GM18858 (cell line): ENCODE measurements around the gene SDC1.

Experiments used
- ATAC-seq: cut with Tn5 transposase; IDR thresholded peaks from one replicate; pipeline ENCODE4 v1.9.1; 2021; ENCODE audit not compliant: unreplicated experiment

Gene SDC1

DNA sequence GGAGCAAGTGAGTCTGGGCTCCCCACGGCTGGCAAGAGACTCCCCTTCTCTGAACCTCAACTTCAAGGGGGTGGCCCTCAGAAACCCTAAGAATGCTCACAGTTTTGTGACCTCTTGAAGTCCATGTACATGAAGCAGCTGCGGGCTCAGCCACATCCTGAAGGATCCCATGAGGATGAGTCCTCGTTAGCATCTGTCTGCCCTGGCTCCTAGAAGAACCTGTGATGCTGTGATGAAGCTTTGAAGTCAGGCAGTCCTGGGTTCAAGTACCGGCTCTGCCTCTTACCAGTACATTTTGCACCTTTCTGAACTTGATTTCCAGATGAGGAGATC, 38.1 kb downstream of the SDC1 start:
- no peak for ATAC-seq

GRCh38 chr2:20186078-20186854, 38.7 kb downstream of the SDC1 start:
- ATAC-seq = no peak

DNA sequence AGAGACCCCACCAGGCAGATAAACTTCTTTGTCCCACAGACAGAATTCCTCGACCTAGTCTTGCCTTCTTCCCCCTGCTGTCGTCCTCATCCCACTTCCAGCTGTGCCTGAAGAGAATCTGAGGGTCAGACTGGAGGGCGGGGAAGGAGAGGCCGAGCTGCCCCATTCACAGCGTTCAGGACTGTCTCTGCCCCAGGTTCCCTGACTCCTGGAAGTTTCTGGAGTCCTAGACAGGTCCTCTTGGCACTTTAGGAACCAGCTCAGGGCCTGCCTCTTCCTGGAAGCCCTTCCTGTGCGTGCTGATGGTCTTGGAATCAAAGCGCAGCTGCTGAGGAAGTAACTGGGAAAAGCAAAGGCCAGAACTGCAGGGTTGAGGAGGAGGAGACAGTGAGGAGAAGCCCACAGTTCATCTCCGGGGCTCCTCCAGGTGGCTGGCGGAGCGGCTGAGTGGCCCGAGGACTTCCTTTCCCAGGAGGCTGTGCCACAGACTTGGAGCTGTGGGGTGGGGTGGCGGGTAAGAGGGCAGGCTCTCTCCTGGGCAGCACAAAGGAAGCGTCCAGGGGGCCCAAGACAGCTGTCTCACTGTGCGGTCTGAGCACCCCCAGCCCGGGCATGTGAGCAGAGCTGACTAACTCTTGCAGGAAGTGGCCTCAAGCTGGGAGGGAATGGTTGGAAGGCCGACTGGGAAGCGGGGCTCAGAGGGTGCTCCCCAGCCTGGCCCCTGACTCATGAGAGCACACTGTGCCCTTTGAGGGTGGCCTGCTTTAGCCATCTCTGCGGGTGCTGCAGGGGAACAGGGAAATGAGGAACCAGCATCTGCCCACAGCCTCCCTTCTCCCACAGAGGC, 39.5 kb downstream of the SDC1 start:
- no peak for ATAC-seq

DNA sequence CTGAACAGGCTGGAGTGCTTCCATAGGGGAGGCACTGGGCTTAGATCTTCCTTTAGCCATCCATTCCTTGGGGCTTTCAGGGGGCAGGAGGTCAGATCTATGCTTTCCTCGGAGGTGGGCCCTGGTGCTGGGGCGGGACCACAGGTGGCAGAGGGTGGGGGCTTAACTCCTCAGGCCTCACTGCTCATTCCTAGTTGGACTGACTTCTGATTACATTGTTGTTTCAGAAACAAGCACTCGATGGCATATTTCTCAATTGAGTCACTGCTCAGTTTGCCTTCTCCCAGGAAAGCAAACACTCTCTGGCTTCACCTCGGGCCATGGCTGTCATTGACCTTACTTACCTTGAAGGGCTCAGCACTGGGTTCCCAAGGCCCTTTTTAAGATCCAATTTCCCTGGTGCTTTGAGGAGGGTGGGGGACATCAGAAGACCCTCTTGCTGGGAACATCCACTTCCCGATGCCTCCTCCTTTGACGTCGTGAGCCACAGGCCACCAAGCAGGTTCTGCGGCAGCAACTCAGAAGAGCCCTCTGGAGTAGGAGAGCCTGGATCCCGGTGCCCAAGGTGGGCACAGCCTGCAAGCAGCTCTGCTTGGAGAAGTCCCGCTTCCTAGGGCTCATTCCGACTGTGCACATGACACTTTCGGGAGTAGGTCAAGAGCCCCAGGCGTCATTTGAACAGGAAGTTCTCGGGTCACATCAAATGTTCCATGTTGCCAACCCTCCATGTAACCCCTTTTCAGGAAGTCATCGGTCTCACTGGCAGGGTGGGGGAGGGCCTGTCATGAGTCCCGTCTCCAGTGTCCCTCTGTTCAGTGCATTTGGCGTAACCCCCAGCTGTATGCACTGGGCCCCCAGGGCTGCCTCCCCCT, 40.6 kb downstream of the SDC1 start:
- no peak for ATAC-seq

DNA sequence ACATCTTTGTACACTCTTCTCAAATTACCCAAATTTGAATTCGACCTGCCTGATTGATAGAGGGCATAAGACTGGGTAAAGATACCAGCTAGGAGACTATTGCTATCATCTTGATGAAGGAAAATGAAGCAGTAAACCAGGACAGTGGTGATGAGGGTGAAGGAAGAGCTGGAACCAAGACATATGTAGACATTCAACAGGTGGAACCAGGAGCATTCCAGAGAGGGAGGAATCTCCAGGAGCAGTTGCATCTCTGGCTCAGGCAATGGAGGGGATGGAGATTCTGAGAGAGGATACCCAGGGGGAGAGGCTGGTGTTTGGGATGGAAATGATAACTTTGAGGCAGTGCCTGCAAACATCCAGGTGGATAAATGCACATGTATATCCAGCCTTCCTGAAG, 41.6 kb downstream of the SDC1 start:
- ATAC-seq = no peak

DNA sequence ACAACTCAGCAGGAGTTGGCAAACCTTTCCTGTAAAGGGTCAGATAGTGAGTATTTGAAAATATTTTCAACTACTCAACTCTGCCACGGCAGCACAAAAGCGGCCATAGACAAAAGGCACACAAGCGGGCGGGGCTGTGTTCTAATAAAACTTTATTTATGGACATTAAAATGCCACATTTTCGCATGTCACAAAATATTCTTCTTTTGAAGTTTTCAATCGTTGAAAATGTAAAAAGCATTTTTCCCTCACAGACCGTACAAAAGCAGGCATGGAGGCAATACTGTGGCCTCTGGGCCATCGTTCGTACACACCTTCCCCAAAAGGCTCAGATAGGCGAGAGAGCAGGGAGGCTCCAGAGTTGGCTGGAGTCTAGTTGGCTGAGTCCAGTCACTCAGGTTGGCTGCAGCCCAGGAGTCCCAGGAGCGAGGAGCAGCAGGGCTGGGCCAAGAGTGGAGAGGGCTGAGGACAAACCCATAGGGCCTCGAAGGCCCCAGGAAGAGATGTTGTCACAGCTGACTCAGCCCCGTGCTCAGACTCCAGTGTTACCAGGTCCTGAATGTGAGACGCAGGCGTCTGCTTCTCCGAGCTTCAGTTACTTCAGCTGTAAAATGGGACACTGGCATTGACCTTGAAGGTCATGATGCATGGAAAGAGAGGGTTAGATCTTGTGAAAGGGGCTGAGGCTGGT, 42.5 kb downstream of the SDC1 start:
- ATAC-seq = no peak

- no peak for ATAC-seq
Measured at GRCh38 chr2:20181761-20182160, 43.2 kb downstream of the SDC1 start.

GRCh38 chr2:20180676-20181648, 44.0 kb downstream of the SDC1 start:
- no peak for ATAC-seq

DNA sequence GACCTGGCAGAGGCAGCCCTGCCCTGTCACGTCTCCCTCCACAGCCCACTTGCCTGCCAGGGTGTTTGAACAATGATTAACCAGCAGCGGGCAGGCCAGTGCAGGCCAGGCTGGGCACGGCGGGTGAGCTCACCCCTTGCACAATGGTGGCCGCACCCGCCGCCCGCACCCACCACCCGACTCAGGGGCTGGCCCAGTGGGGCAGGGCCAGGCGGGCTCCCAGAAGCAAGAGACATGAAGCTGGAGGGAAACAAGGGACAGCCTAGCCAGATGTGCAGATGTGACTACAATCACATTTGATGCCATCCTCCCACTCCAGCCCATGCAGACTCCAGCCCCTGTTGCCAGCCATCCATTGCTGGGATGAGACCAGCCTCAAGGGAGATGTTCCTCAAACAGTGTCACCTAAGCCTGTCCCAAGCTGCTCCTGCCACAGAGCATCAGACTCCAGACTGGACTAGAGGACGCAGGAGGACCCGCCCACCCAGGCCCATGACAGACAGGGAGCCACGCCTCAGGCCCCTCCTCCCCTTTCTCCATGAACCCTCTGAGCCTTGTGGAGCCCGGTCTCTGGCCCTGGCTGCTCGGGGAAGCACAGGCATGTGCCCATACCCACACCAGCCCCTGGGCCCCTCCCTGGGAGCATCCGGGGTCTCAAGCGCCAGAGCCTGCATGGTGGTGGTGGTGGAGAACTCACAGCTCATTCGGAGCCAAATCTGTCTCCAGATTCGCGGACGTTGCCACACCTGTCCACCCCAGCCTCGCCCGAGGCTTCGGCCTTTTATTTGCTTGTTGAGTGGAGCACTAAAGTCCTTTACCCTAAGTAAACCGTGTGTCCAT, 45.0 kb downstream of the SDC1 start:
- no peak for ATAC-seq

DNA sequence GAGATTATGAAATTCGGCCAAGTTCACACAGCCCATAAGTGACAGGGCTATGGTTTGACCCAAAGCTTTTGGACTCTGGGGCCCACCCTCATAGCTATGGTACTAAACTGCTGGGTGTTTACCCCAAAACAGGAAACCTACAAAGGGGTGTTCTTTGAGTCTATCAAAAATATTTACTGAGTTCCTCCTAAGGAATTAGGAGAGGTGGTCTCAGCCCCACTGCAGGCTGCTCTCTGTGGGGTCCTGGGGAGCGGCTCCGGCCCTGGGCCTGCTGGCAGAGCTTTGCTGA, 45.5 kb downstream of the SDC1 start:
- ATAC-seq = no peak

DNA sequence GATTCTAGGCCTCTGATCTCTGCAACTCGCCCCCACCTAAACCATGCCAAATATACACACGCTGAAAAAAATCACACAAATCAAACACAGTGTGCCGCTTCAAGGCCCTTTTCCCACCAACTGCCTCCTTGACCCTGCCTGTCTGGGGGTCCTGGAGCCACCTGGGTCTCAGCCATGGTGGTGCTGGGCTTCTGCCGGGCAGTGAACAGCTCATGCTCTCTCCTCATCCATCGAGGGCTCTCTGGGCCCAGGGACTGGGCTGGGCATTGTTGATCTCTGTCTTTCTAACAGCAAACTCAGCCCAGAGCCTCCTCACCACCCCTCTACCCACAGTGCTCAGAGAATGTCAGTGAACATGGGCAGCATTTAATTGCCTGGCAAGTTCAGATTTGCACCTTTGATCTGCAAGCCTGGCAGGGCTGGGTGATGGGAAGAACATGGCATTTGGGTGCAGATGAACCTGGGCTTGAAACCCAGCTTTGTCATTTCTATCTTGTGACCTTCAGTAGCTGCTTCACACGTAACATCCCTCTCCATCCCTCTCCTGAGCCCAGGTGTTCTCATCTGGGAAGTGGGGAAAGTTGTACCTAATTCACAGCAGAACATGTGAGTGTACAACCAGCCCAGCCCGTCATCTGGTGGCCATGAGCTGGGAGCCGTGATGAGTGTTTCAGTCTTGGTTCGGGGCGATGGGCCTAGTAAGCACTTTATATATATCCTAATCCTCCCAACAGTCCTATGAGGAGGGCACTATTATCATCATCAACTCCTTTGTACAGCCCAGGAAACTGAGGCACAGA, 46.1 kb downstream of the SDC1 start:
- ATAC-seq = no peak

GRCh38 chr2:20178249-20178607, 46.7 kb downstream of the SDC1 start:
- ATAC-seq = no peak

DNA sequence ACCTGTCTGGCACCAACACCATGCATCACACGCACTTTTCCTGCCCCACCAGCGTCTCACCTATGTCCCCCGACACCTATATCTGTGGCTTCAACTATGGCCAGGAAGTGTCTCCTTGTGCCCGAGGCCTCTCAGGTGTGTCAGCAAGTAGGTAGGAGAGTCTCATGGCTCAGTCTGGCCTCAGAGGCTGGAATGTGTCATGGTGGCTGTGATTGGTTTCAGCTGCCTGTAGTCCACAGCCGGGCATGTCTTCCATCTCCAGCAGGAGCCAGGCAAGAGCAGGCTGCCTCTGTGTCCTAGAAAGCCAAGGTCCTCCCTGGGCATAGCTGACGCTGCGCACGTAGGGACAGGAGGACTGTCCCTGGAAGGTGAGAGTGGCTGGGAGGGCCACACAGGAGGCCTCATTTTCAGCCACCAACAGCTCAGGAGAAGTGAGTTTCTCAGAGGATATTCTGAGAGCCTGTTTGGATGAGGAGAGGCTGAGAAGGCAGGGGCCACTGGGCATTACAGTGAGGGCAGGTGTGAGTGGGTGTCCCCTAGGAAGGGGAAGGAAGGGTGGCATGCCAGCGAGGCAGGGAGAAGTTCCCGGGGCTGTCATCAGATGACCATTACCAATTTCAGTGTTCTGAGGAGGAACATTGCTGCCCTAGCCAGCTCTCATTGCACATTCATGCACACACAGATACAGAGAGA, 47.2 kb downstream of the SDC1 start:
- no peak for ATAC-seq

GRCh38 chr2:20176760-20177159, 48.2 kb downstream of the SDC1 start:
- no peak for ATAC-seq

DNA sequence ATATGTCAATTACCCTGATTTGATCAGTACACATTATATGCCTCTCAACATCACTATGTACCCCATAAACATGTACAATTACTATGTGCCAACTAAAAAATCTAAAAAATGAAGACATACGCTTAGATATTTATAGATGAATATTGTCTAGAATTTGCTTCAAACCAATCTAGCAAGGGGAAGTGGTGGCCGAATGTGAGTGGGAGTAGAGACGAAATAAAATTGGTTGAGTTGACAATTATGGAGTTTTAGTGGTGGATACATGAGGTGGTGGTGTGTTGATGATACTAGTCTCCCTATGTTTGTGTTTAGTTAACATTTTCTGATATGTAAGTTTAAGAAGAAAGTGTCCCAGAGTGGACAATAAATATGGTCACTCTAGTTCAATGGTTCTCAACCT, 49.0 kb downstream of the SDC1 start:
- ATAC-seq = no peak

GRCh38 chr2:20175267-20175666, 49.7 kb downstream of the SDC1 start:
- no peak for ATAC-seq

GRCh38 chr2:20174410-20174809, 50.5 kb downstream of the SDC1 start:
- no peak for ATAC-seq
